ENCODE data around the gene OR10R2. TPM values are rescaled to one million over a fixed set of nuclear protein-coding genes. Genes with fewer than 3 reads are reported as not detected.

OR10R2 gene
- total RNA-seq, 2 experiments from 2014 or later: not detected

DNA sequence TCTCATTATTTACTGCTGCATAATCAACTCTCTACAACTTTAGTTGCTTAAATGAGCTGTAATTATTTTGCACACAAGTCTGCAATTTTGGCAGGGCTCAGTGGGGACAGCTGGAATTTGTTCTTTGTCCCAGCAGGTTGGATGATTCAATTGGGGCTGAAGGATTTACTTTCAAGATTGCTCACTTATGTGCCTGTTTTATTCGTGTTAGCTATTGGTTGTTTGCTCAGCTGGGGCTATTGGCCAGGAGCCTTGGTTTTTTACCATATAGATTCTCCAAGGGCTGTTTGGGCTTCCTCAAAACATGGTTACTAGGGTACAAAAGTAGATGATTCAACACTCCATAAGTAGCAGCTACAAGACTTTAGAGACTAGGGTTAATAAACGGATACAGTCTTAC is 13.4 kb downstream of the OR10R2 start:
- no peak overlapping the region for H3K27ac Mint-ChIP-seq
- no peaks in the 10 kb centered on the region for H3K9me3 Mint-ChIP-seq
- H3K27me3 Mint-ChIP-seq: peaks cover 18% of the 10 kb centered on the region
- Histone ChIP-seq H3K4me3 (ENCODE audit: low read length) (no peak overlapping the region), H3K4me1 (ENCODE audit: insufficient read depth, low read length) (no peaks in the 10 kb centered on the region), H3K27me3 (ENCODE audit: control insufficient read depth in 1 of 2, insufficient read depth in 2 of 2, low read length in 2 of 2) (peaks cover 0 to 5% of the 10 kb centered on the region in 2 experiments), H3K36me3 (ENCODE audit: insufficient read depth, low read length) (no peaks in the 10 kb centered on the region), H3K9me3 (ENCODE audit: control insufficient read depth in 1 of 2, insufficient read depth in 1 of 2, low read length in 2 of 2) (no peaks in the 10 kb centered on the region), H3K27ac (ENCODE audit: low read depth in 1 of 2, low read length in 2 of 2) (no peak overlapping the region)
- CTCF ChIA-PET: interaction anchor here (1.2 kb wide), 1 partner anchor 9 kb away, joined by 4 read pairs; no protein-coding TSS in a partner anchor
- H3K4me1 Mint-ChIP-seq (ENCODE audit: low read depth): no peaks in the 10 kb centered on the region
- H3K36me3 Mint-ChIP-seq (ENCODE audit: low read depth): no peaks in the 10 kb centered on the region
- ATAC-seq (ENCODE audit: poor library complexity): no peak
- intact Hi-C loops (cut with DNase I, micrococcal nuclease): no loop called here
- TF ChIP-seq, protein P1, sequence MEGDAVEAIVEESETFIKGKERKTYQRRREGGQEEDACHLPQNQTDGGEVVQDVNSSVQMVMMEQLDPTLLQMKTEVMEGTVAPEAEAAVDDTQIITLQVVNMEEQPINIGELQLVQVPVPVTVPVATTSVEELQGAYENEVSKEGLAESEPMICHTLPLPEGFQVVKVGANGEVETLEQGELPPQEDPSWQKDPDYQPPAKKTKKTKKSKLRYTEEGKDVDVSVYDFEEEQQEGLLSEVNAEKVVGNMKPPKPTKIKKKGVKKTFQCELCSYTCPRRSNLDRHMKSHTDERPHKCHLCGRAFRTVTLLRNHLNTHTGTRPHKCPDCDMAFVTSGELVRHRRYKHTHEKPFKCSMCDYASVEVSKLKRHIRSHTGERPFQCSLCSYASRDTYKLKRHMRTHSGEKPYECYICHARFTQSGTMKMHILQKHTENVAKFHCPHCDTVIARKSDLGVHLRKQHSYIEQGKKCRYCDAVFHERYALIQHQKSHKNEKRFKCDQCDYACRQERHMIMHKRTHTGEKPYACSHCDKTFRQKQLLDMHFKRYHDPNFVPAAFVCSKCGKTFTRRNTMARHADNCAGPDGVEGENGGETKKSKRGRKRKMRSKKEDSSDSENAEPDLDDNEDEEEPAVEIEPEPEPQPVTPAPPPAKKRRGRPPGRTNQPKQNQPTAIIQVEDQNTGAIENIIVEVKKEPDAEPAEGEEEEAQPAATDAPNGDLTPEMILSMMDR (IDR thresholded peaks at IDR 0.05): no peak
- POLR2A ChIA-PET: no interaction called here
- no peak for DNase-seq
- H3K4me3 Mint-ChIP-seq: no peak overlapping the region

DNA sequence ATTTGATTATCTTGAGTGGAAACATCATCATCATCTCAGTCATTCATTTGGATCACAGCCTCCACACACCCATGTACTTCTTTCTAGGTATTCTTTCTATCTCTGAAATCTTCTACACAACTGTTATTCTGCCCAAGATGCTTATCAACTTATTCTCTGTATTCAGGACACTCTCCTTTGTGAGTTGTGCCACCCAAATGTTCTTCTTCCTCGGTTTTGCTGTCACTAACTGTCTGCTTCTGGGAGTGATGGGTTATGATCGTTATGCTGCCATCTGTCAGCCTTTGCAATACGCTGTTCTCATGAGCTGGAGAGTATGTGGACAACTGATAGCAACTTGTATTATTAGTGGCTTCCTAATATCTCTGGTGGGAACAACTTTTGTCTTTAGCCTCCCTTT is 19.3 kb downstream of the OR10R2 start:
- H3K9me3 Mint-ChIP-seq: no peaks in the 10 kb centered on the region
- Histone ChIP-seq H3K27ac (ENCODE audit: low read depth in 1 of 2, low read length in 2 of 2) (no peak overlapping the region), H3K27me3 (ENCODE audit: control insufficient read depth in 1 of 2, insufficient read depth in 2 of 2, low read length in 2 of 2) (peaks cover 0 to 18% of the 10 kb centered on the region in 2 experiments), H3K9me3 (ENCODE audit: control insufficient read depth in 1 of 2, insufficient read depth in 1 of 2, low read length in 2 of 2) (no peaks in the 10 kb centered on the region), H3K4me1 (ENCODE audit: insufficient read depth, low read length) (no peaks in the 10 kb centered on the region), H3K36me3 (ENCODE audit: insufficient read depth, low read length) (no peaks in the 10 kb centered on the region), H3K4me3 (ENCODE audit: low read length) (no peak overlapping the region)
- no peak overlapping the region for H3K27ac Mint-ChIP-seq
- H3K4me3 Mint-ChIP-seq: no peak overlapping the region
- POLR2A ChIA-PET: interaction anchor here (0.6 kb wide), 1 partner anchor 590 kb away, joined by 3 read pairs; no protein-coding TSS in a partner anchor
- DNase-seq (no peak), ATAC-seq (ENCODE audit: poor library complexity) (no peak)
- CTCF ChIA-PET: interaction anchor here (1.7 kb wide), 1 partner anchor 10 kb away, joined by 3 read pairs; no protein-coding TSS in a partner anchor
- H3K4me1 Mint-ChIP-seq (ENCODE audit: low read depth): no peaks in the 10 kb centered on the region
- H3K27me3 Mint-ChIP-seq: peaks cover 9% of the 10 kb centered on the region
- TF ChIP-seq, protein P1 (IDR thresholded peaks at IDR 0.05): no peak
- intact Hi-C loops (cut with DNase I, micrococcal nuclease): loop anchor here in 1 of 2 experiments (10.0 kb wide), 1 partner anchor 217 kb away; no protein-coding TSS in a partner anchor
- H3K36me3 Mint-ChIP-seq (ENCODE audit: low read depth): no peaks in the 10 kb centered on the region

DNA sequence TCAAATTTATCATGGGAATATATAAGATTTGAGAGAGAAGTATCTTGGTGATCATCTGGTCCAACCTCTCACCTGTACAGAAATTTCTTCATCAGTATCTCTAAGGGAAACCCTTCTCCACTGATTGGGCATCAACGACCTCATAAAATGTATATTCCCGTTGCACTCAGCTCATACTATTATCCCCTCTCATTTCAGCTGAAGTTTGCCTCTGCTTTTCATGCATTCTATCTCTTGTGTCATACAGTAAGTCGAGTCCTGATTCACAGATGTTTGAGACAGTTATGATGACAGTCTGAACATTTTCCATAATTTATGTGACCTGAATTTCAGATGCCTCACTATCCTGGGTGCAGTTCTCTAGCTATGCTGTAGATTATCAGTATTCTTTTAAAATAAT is 21.0 kb downstream of the OR10R2 start:
- Mint-ChIP-seq H3K27me3 (no peaks in the 10 kb centered on the region), H3K4me1 (ENCODE audit: low read depth) (no peaks in the 10 kb centered on the region), H3K4me3 (no peak overlapping the region), H3K36me3 (ENCODE audit: low read depth) (no peaks in the 10 kb centered on the region), H3K9me3 (no peaks in the 10 kb centered on the region), H3K27ac (no peak overlapping the region)
- H3K36me3 ChIP-seq (ENCODE audit: insufficient read depth, low read length): no peaks in the 10 kb centered on the region
- intact Hi-C loops (cut with DNase I, micrococcal nuclease): loop anchor here in 1 of 2 experiments (10.0 kb wide), 1 partner anchor 218 kb away; no protein-coding TSS in a partner anchor
- no peaks in the 10 kb centered on the region for H3K9me3 ChIP-seq (ENCODE audit: control insufficient read depth in 1 of 2, insufficient read depth in 1 of 2, low read length in 2 of 2)
- TF ChIP-seq, protein P1 (IDR thresholded peaks at IDR 0.05): no peak
- H3K4me1 ChIP-seq (ENCODE audit: insufficient read depth, low read length): no peaks in the 10 kb centered on the region
- ChIA-PET CTCF (interaction anchor here (1.1 kb wide), 1 partner anchor 10 kb away, joined by 3 read pairs; no protein-coding TSS in a partner anchor), POLR2A (no interaction called here)
- DNase-seq (no peak), ATAC-seq (ENCODE audit: poor library complexity) (no peak)
- H3K27me3 ChIP-seq (ENCODE audit: control insufficient read depth in 1 of 2, insufficient read depth in 2 of 2, low read length in 2 of 2): peaks cover 0 to 13% of the 10 kb centered on the region in 2 experiments
- H3K4me3 ChIP-seq (ENCODE audit: low read length): no peak overlapping the region
- H3K27ac ChIP-seq (ENCODE audit: low read depth in 1 of 2, low read length in 2 of 2): no peak overlapping the region
